Renal cortical epithelial cell (primary cell): Measurements from ENCODE around the gene PLXNB1. TPM values are rescaled to one million over a fixed set of nuclear protein-coding genes. Genes with fewer than 3 reads are reported as not detected.
"Not testable (repeated sequence)": the region's sequence is repeated elsewhere in the genome, so short reads cannot be mapped to it uniquely, and the experiment has no call there.

Source experiments
- DNase-seq: peaks from one replicate; pipeline ENCODE4 v3.0.0-alpha.2; 2011; ENCODE audit warnings: low read depth
- total RNA-seq: library from RNA; depleted of rRNA; stranded (reverse); fragments of >200 nt; gene quantifications from 2 replicates; pipeline ENCODE4 v1.2.3, GENCODE V29; 2014

Gene PLXNB1
- total RNA-seq, 1 donor from 2014 or later, result 191 TPM

GRCh38 chr3:48465531-48466378 is 35.9 kb upstream of the PLXNB1 start:
- peak; percentile 100 for DNase-seq

GRCh38 chr3:48465237-48465530 is 35.3 kb upstream of the PLXNB1 start:
- DNase-seq, result no peak

- no peak for DNase-seq
Observed at GRCh38 chr3:48464713-48465221, 34.9 kb upstream of the PLXNB1 start.

- DNase-seq, result no peak
Observed at GRCh38 chr3:48463703-48464102, 33.8 kb upstream of the PLXNB1 start.

GRCh38 chr3:48461767-48462166 is 31.9 kb upstream of the PLXNB1 start:
- not testable (repeated sequence) for DNase-seq

- DNase-seq, result no peak
Observed at GRCh38 chr3:48460517-48460902, 30.6 kb upstream of the PLXNB1 start.

- no peak for DNase-seq
Observed at GRCh38 chr3:48459773-48460516, 30.1 kb upstream of the PLXNB1 start.

- no peak for DNase-seq
Observed at GRCh38 chr3:48459331-48459730, 29.4 kb upstream of the PLXNB1 start.

- no peak for DNase-seq
Observed at GRCh38 chr3:48456456-48456855, 26.6 kb upstream of the PLXNB1 start.

- DNase-seq, result no peak
Observed at GRCh38 chr3:48451270-48451669, 21.4 kb upstream of the PLXNB1 start.

- DNase-seq, result peak; percentile 55
Observed at GRCh38 chr3:48446425-48447193, 16.7 kb upstream of the PLXNB1 start, which contains the start of gene ATRIP. ATRIP (plus strand) TSS chr3:48446737; CDS start chr3:48446846, 109 bp downstream.

- no peak for DNase-seq
Observed at GRCh38 chr3:48446043-48446424, 16.1 kb upstream of the PLXNB1 start.

- DNase-seq, result no peak
Observed at GRCh38 chr3:48445277-48445882, 15.5 kb upstream of the PLXNB1 start.

GRCh38 chr3:48441940-48442339 is 12.1 kb upstream of the PLXNB1 start:
- DNase-seq, result no peak

- DNase-seq, result no peak
Observed at GRCh38 chr3:48440590-48440958, 10.7 kb upstream of the PLXNB1 start.

- peak; percentile 92 for DNase-seq
Observed at GRCh38 chr3:48439820-48440589, 10.1 kb upstream of the PLXNB1 start, which contains the start of the genes CCDC51 and TMA7. CCDC51 (minus strand) TSS chr3:48440119; CDS start chr3:48435128, 4,991 bp downstream. TMA7 (plus strand) TSS chr3:48440257; CDS start chr3:48440297, 40 bp downstream.

- no peak for DNase-seq
Observed at GRCh38 chr3:48437812-48438211, 7.9 kb upstream of the PLXNB1 start.

- no peak for DNase-seq
Observed at GRCh38 chr3:48436855-48437254, 7.0 kb upstream of the PLXNB1 start.

GRCh38 chr3:48436477-48436787 is 6.5 kb upstream of the PLXNB1 start:
- DNase-seq, result no peak

- peak; percentile 70 for DNase-seq
Observed at GRCh38 chr3:48435774-48436476, 6.0 kb upstream of the PLXNB1 start.
